Right lobe of liver (tissue), 6 donors: Measurements from ENCODE around the gene BOLA3. TPM values are rescaled to one million over a fixed set of nuclear protein-coding genes. Genes with fewer than 3 reads are reported as not detected.

ENCODE experiments used
- ATAC-seq, 4 donors: fragments of 200-7000 bp; cut with Tn5 transposase; one replicate each; pipeline ENCODE4 v1.9.1; 2020; ENCODE audit warnings: mild to moderate bottlenecking in 4 of 4, moderate library complexity in 4 of 4
- DNase-seq, 3 donors: peaks; one replicate each; pipeline ENCODE4 v3.0.0-alpha.2; 2020
- H3K27ac ChIP-seq, 3 donors: fragments of 200-600 bp; one replicate each; pipeline ENCODE4 v1.8.0; 2022
- H3K27me3 ChIP-seq, 2 donors: fragments of 200-600 bp; one replicate each; pipeline ENCODE4 v1.8.0; 2022
- H3K36me3 ChIP-seq, 4 donors: fragments of 200-600 bp; sonication (generic) in 1 of 4; one replicate each; pipeline versions ENCODE4 v1.5.1 to v1.8.0; 2017 to 2022; ENCODE audit warnings: control low read depth in 1 of 4
- H3K4me1 ChIP-seq, 4 donors: fragments of 200-600 bp; sonication (generic) in 1 of 4; one replicate each; pipeline versions ENCODE4 v1.5.1 to v1.8.0; 2017 to 2022; ENCODE audit warnings: control low read depth in 1 of 4
- H3K4me3 ChIP-seq, 3 donors: fragments of 200-600 bp; one replicate each; pipeline ENCODE4 v1.8.0; 2022
- H3K9me3 ChIP-seq, 4 donors: fragments of 200-600 bp; sonication (generic) in 1 of 4; one replicate each; pipeline versions ENCODE4 v1.5.1 to v1.8.0; 2017 to 2022; ENCODE audit warnings: control low read depth in 1 of 4
- POLR2A ChIP-seq: fragments of 450-650 bp; IDR thresholded peaks from one replicate; pipeline ENCODE4 v1.6.1; 2017; ENCODE audit warnings: antibody characterized with exemption, mild to moderate bottlenecking
- WGBS: methylation state at CpG from one replicate; pipeline ENCODE4 v1.1.6; 2018; ENCODE audit warnings: low coverage, low lambda C conversion rate; ENCODE audit not compliant: insufficient coverage; ENCODE audit errors: missing lambda C conversion rate; 5-methylcytosine and 5-hydroxymethylcytosine counted together
- intact Hi-C, 2 donors: fragments of 100-400 bp; cut with DNase I; formaldehyde crosslinking; loops; one replicate each; pipeline versions ENCODE4 v1.11.2 to v1.14.1; 2022
- long read RNA-seq: library from polyadenylated mRNA; unstranded; transcript quantifications from one replicate; pipeline ENCODE4 v2.0.0, GENCODE V29; 2019
- total RNA-seq, 6 experiments: library from RNA; depleted of rRNA in 2 of 6; stranded (reverse); fragments of >200 nt in 2 of 6; fragmentation: NEBNext Ultra II Directional in 3 of 6; extraction: Animal tissue kit (Norgen Biotek cat#: 25700) in 3 of 6; gene quantifications; one replicate each; pipeline versions ENCODE4 v1.1.0 to v1.2.4, GENCODE V29; 2016 to 2023
- TF ChIP-seq, protein P1 (sequence below), 4 donors: fragments of 200-600 bp in 3 of 4; fragments of 450-650 bp in 1 of 4; IDR thresholded peaks; one replicate each; pipeline versions ENCODE4 v1.5.1 to v1.8.0; 2016 to 2022; ENCODE audit warnings: antibody characterized with exemption in 4 of 4, mild to moderate bottlenecking in 2 of 4
- donor health status: DM: no; HTN: yes; CAD: no.
- donor health status: DM: no; HTN: no; CAD: no.
- donor health status: DM: no; HTN: no; CAD: no.
- donor health status: DM: no; HTN: yes; CAD: no.
- donor health status: DM: no; HTN: yes; CAD: no.

BOLA3 gene, protein sequence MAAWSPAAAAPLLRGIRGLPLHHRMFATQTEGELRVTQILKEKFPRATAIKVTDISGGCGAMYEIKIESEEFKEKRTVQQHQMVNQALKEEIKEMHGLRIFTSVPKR
- 10 to 100 TPM; 14.6 to 58.6 (median 16.0) TPM for total RNA-seq
- long read RNA-seq, transcript BOLA3-201 (3 exons, 444 nt): minor isoform, 6 of 13 reads
- long read RNA-seq, transcript BOLA3-202 (4 exons, 639 nt): major isoform, 7 of 13 reads
- long read RNA-seq, partial matches to known transcripts: 0 of 13 reads
- long read RNA-seq, other reads (novel, unspliced or antisense): 0 of 13 reads

- Histone ChIP-seq H3K27me3 (no peaks in the 10 kb centered on the region), H3K36me3 (peaks cover 0 to 7% (median 0%) of the 10 kb centered on the region in 4 donors), H3K27ac (peak within 1 kb of the TSS in 2 of 3 donors; percentile 34 to 48), H3K9me3 (no peaks in the 10 kb centered on the region), H3K4me1 (peaks cover 0 to 7% (median 3%) of the 10 kb centered on the region in 4 donors), H3K4me3 (peak within 1 kb of the TSS; percentile 71 to 94 (median 81))
- DNase-seq: peak; percentile 84 to 88 (median 88)
- whole genome bisulfite sequencing: 20% methylated on average over 12 of the region's 67 CpGs
- ATAC-seq: peak; percentile 98 to 99 (median 98)
- intact Hi-C loops: loop anchor here in 1 of 2 donors (10.0 kb wide), 1 partner anchor 323 kb away; the partner anchor contains the start of gene STAMBP
- TF ChIP-seq POLR2A: peak; percentile 58
- TF ChIP-seq, protein P1, sequence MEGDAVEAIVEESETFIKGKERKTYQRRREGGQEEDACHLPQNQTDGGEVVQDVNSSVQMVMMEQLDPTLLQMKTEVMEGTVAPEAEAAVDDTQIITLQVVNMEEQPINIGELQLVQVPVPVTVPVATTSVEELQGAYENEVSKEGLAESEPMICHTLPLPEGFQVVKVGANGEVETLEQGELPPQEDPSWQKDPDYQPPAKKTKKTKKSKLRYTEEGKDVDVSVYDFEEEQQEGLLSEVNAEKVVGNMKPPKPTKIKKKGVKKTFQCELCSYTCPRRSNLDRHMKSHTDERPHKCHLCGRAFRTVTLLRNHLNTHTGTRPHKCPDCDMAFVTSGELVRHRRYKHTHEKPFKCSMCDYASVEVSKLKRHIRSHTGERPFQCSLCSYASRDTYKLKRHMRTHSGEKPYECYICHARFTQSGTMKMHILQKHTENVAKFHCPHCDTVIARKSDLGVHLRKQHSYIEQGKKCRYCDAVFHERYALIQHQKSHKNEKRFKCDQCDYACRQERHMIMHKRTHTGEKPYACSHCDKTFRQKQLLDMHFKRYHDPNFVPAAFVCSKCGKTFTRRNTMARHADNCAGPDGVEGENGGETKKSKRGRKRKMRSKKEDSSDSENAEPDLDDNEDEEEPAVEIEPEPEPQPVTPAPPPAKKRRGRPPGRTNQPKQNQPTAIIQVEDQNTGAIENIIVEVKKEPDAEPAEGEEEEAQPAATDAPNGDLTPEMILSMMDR (IDR thresholded peaks at IDR 0.05): peak; percentile 58 to 90 (median 81)
These were observed at the start of gene BOLA3 for GRCh38 chr2:74147727-74148456. TSS of gene BOLA3 (minus strand) at chr2:74147912. CDS start at chr2:74147874, 38 bp downstream.

- TF ChIP-seq POLR2A: no peak
- TF ChIP-seq, protein P1 (IDR thresholded peaks at IDR 0.05): no peak
- ATAC-seq: no peak
- 71% methylated on average over 4 of the region's 4 CpGs for WGBS
- H3K36me3 ChIP-seq: no peaks in the 10 kb centered on the region
- H3K27ac ChIP-seq: no peak overlapping the region
- no peak for DNase-seq
- no peak overlapping the region for H3K4me3 ChIP-seq
- peaks cover 0 to 7% (median 0%) of the 10 kb centered on the region in 4 donors for H3K4me1 ChIP-seq
- intact Hi-C loops: no loop called here
- H3K27me3 ChIP-seq: no peaks in the 10 kb centered on the region
- no peaks in the 10 kb centered on the region for H3K9me3 ChIP-seq
These were observed 49.3 kb upstream of the BOLA3 start for GRCh38 chr2:74197049-74197448.

GRCh38 chr2:74194799-74195198 lies 47.1 kb upstream of the BOLA3 start:
- no peak for ATAC-seq
- intact Hi-C loops: no loop called here
- no peak for DNase-seq
- no peak overlapping the region for H3K27ac ChIP-seq
- H3K36me3 ChIP-seq: no peaks in the 10 kb centered on the region
- TF ChIP-seq, protein P1 (IDR thresholded peaks at IDR 0.05): no peak
- TF ChIP-seq POLR2A: no peak
- H3K9me3 ChIP-seq: no peaks in the 10 kb centered on the region
- WGBS: no CpG with 5 or more reads among the region's 1 CpG
- no peaks in the 10 kb centered on the region for H3K27me3 ChIP-seq
- H3K4me3 ChIP-seq: no peak overlapping the region
- H3K4me1 ChIP-seq: peaks cover 0 to 7% (median 0%) of the 10 kb centered on the region in 4 donors

- Histone ChIP-seq H3K27ac (no peak overlapping the region), H3K27me3 (no peaks in the 10 kb centered on the region), H3K4me1 (no peaks in the 10 kb centered on the region), H3K9me3 (no peaks in the 10 kb centered on the region), H3K4me3 (no peak overlapping the region), H3K36me3 (no peaks in the 10 kb centered on the region)
- ATAC-seq: no peak
- 79% methylated on average over 3 of the region's 6 CpGs for WGBS
- intact Hi-C loops: no loop called here
- no peak for TF ChIP-seq POLR2A
- TF ChIP-seq, protein P1 (IDR thresholded peaks at IDR 0.05): no peak
- no peak for DNase-seq
These were observed 44.1 kb upstream of the BOLA3 start for GRCh38 chr2:74191596-74192380.
